Ovary (tissue), 3 donors: Measurements from ENCODE around the gene NFASC.

Experiments
- CTCF ChIP-seq, 3 donors: fragments of 450-650 bp in 2 of 3; fragments of 200-600 bp in 1 of 3; IDR thresholded peaks; one replicate each; pipeline versions ENCODE4 v1.5.1 to v1.8.0; 2016 to 2022; ENCODE audit warnings: antibody characterized with exemption in 3 of 3, mild to moderate bottlenecking in 1 of 3
- EP300 ChIP-seq: sonication (generic); formaldehyde crosslinking; IDR thresholded peaks from one replicate; pipeline ENCODE4 v1.6.1; 2017; ENCODE audit warnings: antibody characterized with exemption
- POLR2A ChIP-seq: fragments of 450-650 bp; IDR thresholded peaks from one replicate; pipeline ENCODE4 v1.6.1; 2017; ENCODE audit warnings: antibody characterized with exemption, mild to moderate bottlenecking, moderate library complexity
- donor health status: DM: no; HTN: no; CAD: no.

DNA sequence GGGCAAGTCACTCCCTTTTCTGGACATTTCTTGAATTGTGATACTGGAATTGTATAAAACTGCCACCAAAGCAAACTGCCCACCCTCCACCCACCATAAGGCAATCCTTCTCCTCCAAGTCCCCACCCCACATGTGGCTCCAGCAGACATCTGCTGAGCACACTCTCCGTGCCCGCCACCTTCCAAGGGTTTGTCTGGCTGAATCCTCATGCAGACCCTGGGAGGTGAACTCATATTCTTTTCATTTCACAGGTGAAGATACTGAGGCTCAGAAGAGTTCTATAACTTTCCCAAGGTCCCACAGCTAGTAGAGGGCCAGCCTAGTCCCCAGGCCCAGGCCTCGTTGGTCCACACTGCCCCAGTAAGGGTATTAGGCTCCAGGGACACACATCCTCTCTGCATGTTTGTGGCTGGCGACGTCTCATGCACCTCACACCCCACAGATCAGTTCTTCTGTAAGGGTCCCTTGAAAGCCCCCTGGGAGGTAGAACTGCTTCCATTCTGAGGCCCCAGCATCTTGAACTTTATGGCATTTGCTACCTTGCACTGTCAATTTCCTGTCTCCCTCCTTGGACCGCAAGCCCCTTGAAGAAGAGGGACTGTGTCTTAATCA, 186.4 kb downstream of the NFASC start:
- TF ChIP-seq CTCF (IDR thresholded peaks at IDR 0.05) (no peak), POLR2A (no peak), EP300 (no peak)
